AG09309 (cell line): ENCODE results near the gene AK8.

Experiments used
- DNase-seq: peaks from one replicate; pipeline ENCODE4 v3.0.0-alpha.2; 2010; ENCODE audit warnings: low read depth
- H3K4me3 ChIP-seq: 2 replicates; pipeline ENCODE4 v1.5.1; 2011; ENCODE audit warnings: mild to moderate bottlenecking, low read depth, low read length, moderate library complexity; ENCODE audit not compliant: control insufficient read depth
- CTCF ChIP-seq: IDR thresholded peaks from 2 replicates; pipeline ENCODE4 v1.5.1; 2011; ENCODE audit warnings: mild to moderate bottlenecking, low read depth, low read length, inconsistent platforms; ENCODE audit not compliant: insufficient read depth, control insufficient read depth; ENCODE audit errors: missing control alignments

AK8 gene

DNA sequence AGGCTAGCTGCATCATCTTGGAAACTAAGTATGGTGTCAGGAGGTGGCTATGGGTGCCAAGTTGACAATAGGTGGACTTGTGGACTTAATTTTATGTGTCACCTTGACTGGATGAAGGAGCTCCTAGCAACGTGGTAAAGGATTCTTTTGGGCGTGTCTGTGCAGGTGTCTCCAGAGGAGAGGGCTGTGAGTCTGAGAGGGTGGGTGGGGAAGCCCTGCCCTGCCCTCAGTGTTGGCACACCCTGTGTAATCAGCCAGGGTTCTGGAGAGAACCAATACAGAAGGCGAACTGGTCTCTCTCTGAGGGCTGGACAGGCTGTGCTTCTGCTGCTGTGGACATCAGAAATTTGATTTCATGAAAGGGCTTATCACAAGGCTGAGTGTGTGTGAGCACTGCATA is 146.9 kb downstream of the AK8 start:
- DNase-seq, result no peak
- TF ChIP-seq CTCF, result no peak
- no peak overlapping the region for H3K4me3 ChIP-seq

GRCh38 chr9:132730054-132731033 is 147.7 kb downstream of the AK8 start:
- no peak overlapping the region for H3K4me3 ChIP-seq
- DNase-seq, result no peak
- TF ChIP-seq CTCF, result no peak

- H3K4me3 ChIP-seq, result no peak overlapping the region
- no peak for TF ChIP-seq CTCF
- no peak for DNase-seq
Measured at GRCh38 chr9:132729235-132729890, 148.7 kb downstream of the AK8 start.

DNA sequence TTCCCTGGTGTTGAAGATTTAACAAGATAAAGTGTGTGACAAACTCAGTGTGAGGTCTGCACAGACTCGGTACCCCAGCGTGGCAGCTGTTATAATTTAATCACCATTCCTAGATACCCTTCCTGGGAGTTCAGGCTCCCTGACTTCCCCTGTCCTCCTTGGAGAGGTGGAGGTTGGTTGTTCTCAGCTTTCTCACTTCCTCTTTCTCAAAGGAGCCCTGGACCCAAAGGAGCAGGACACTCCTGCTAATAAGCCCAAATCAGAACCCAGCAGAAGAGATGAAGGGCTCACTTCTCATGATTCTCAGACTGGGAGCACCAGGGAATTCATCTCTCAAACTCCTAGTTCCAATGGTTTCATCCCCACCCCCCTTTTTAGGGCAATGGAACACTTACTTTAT is 149.6 kb downstream of the AK8 start:
- H3K4me3 ChIP-seq, result no peak overlapping the region
- TF ChIP-seq CTCF, result no peak
- no peak for DNase-seq

GRCh38 chr9:132728071-132728470 is 150.0 kb downstream of the AK8 start:
- no peak overlapping the region for H3K4me3 ChIP-seq
- no peak for DNase-seq
- TF ChIP-seq CTCF, result no peak

DNA sequence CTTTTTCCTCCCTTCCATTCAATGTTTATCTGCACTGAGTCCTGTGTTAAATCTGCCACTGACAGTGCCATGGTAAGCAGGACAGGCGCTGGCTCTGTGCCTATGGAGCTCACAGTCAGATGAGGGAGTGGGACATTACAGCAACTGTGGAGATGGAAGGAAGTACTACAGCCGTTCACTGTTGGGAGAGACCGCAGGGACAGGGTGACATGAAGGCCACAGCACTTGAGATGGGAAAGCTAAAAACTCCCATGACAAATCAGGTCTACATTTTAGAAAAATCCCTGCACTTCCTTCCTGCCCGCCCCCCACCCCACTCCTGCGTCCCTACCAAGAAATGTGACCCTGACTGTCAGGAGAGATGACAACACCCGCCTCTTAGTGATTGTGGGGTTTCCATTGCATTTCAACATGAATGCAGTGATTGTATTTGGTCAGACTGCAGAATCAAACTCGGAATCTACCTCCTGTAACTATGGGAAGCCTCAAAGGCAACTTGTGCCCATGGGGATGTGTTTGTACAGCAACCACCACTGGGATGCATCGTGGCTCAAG is 151.4 kb downstream of the AK8 start:
- no peak overlapping the region for H3K4me3 ChIP-seq
- no peak for DNase-seq
- no peak for TF ChIP-seq CTCF
